HG03457 (cell line): Measurements from ENCODE around the gene CHD9.

Source experiments
- ATAC-seq: cut with Tn5 transposase; IDR thresholded peaks from one replicate; pipeline ENCODE4 v1.9.1; 2021; ENCODE audit warnings: moderate number of reproducible peaks; ENCODE audit not compliant: unreplicated experiment

The CHD9 gene

GRCh38 chr16:53090591-53091411 lies 36.0 kb downstream of the CHD9 start:
- ATAC-seq, result no peak

DNA sequence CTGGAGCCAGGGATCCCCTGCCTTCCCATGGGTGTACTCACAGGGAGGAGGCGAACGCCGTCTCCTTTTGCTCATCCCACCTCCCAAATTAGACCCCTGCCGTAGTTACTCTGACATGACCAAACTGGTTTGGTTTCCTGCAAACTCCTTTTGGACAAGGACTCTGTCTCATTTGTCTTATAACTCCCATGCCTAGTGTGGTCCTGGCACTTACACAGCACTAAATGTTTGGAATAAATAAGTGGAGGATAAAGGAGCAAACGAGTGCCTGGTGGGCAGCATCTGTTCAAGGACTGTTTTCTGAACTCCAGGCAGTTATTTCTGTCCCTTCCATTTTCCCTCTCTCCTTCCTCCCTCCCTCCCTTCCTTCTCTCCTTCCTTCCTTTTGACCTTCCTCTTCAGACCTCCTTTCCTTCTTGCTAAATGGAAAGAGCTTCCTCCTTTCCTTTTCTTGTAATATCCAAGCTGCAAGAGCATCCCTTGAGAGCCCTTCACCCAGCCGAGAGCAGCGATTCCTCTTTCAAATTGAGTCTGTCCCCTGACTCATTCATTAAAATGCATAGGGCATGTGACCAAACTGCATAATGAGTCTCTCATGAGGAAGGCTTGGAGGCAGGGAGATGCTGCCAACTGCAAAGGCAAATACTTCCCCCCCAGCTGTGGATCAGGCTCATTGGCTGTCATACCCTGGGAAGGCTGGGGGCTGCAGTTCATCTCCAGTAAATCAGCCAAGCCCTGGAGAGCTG lies 36.8 kb downstream of the CHD9 start:
- peak; percentile 45 for ATAC-seq

DNA sequence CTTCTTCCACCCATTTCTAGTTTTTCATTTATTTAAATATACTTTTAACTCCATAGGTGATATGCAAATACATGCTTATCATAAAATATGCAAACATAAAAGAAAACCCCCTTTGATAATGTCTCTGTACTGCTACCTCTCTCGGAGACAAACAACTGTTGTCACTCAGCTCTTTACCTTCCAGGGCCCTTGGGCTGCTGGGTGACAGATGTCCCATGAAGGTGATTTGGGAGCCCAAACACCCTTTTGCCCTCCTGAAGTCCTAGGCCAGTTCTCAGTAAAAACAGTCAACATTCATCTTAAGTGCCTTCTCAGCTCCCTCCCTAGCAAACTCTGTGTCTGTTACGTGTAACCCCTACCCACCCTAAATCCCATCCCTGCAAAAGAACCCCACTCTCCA lies 37.5 kb downstream of the CHD9 start:
- ATAC-seq, result no peak

GRCh38 chr16:53093162-53093744 lies 38.5 kb downstream of the CHD9 start:
- ATAC-seq, result no peak

DNA sequence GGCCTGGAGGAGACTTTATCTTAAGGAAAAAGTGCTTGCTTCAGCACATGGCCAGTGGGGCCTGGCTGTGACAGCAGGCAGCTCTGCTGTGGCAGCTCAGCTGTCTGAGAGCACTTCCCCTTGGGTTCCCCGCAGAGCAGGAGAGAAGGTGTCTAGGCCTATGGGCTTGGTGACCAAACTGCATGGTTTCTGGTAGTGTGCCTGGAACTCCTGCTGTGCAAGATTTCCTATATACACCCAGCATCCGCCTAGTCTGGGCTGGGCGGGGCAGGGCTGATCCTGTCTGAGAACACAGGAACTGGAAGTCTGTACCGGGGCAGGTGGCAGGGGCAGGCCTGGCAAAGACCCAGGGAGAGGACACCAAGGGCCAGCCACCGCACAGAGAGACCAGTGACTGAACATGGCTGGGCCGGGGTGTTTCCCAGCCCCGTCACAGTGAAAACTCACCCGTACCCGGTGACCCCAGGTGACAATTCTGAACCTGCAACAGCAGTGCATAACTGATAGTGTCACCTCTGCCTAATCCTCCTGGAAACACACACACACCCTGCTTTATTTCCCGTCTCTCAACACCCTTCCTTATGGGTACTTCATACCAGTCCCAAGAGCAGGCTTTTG lies 39.3 kb downstream of the CHD9 start:
- ATAC-seq, result no peak

- ATAC-seq, result no peak
Observed at GRCh38 chr16:53097190-53097589, 42.4 kb downstream of the CHD9 start.

DNA sequence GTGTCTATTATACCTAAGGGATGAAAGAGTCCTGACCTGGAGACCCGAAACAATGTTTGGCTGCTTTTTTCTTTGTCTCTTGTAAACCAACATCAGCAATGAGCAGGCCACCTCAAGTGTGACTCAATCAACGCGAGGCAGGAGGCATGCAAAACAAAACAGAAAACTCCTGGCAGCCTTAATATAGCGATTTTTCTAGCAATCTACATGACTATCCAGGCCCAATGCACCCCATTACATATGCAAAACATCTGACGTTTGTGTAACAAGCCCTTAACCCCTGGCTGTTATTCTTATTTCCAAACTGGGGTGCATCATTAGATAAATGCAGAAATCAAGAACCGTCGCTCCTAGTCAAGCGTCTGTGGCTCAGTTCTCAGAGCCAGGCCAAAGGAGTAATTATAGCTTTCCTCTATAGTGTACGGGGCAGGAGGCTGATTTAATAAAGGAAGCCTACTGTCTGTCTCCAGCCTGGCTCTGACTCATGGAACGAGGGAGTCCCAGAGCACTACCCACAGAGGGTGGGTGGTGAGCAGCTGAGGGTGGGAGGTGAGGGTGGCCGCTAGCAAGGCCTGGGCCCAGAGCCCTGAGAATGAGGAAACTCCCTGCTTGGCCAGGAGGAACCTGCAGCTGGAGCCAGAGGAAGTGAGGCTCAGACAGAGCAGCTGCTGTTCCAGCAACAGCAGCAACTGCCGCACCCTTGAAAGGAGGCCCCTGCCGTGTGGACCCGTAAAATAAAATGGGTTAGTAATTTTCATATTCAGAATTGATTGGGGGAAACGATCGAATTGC lies 43.9 kb downstream of the CHD9 start:
- ATAC-seq, result peak; percentile 66

GRCh38 chr16:53099318-53100130 lies 44.7 kb downstream of the CHD9 start:
- peak; percentile 42 for ATAC-seq

GRCh38 chr16:53100131-53100748 lies 45.4 kb downstream of the CHD9 start:
- no peak for ATAC-seq

DNA sequence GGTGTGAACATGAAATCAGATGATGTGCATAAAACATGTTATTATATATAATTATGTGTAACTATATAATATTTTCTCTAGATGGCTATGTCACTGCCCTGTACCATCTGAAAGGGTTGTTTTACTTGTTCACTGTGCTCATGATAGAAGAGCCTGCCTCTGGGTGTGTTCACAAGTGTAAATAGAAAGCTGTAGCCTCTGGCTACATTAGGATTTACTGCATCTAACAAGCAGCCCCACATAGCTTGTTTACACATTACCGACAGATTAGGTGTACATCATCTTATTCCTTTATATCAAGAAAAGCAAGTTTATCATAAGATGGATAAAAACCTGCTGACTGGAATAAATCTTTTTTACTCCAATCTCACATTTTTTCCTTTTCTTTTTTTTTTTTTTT lies 46.1 kb downstream of the CHD9 start:
- no peak for ATAC-seq

DNA sequence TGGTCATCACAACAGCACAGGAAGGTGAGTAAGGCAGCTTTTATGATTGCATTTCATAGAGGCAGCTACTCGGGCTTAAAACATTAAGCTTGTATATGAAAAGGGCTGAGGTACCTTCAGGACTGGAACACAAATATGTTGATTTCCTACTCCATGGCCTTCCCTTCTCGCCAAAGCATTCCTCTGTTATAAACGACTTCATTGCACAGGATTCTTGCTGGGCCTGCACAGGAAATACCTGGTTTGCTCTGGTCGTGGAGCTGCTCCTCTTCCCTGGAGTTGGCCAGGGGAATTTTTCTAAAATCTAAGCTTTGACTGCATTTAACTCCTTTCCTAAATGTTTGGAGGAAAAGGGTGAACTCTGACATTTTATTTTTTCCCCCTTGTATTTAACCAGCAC lies 49.0 kb downstream of the CHD9 start:
- no peak for ATAC-seq

DNA sequence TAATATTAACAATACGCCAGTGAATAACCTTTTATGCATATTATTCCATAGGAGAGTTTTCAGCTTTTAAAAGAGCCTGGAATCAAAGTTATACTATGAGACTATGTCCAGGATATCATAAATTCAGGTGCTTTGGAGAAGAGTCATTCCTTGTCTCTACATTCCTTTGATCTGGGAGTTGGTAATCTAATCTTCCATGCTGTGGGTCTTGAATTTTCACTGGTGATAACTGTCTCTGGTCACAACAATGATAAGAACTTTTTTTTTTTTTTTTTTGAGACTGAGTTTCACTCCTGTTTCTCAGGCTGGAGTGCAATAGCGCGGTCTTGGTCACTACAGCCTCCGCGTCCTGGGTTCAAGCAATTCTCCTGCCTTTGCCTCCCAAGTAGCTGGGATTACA lies 50.8 kb downstream of the CHD9 start:
- ATAC-seq, result no peak

GRCh38 chr16:53111078-53111791 lies 56.4 kb downstream of the CHD9 start:
- ATAC-seq, result no peak

- no peak for ATAC-seq
Observed at GRCh38 chr16:53112015-53112414, 57.2 kb downstream of the CHD9 start.

DNA sequence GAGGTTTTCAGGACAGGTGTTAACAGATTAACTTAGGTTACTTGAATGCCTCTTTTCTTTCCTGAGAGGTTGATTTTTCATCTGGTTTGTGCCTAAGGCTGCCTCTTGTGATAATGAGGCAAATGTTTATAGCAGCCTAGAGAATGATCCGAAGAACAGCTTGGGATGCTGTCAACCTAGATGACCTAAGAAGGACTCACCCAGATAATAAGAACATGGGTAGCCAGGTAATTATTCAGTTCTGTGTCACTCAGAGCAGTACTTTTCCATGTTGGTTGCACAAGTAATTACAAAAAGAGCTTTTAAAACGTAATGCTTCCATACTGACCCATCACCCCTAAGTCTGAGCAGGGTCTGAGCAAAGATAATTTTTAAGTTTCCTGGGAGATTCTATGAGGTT lies 60.3 kb downstream of the CHD9 start:
- no peak for ATAC-seq

DNA sequence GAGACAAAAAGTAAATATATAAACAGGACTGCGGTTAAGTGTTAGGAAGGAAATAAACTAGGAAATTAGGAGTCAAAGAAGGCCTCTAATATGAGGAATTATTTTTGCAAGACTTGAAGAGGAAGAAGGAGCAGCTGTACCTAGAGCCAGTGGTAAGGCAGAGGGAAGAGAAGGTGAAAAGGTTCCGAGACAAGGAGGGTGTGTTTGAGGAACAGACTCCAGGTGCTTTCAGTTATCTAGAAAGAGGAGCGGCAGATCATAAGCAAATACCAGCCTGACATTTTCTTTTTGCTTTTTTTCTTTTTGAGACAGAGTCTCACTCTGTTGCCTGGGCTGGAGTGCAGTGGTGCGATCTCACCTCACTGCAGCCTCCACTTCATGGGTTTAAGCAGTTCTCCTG lies 61.0 kb downstream of the CHD9 start:
- no peak for ATAC-seq

DNA sequence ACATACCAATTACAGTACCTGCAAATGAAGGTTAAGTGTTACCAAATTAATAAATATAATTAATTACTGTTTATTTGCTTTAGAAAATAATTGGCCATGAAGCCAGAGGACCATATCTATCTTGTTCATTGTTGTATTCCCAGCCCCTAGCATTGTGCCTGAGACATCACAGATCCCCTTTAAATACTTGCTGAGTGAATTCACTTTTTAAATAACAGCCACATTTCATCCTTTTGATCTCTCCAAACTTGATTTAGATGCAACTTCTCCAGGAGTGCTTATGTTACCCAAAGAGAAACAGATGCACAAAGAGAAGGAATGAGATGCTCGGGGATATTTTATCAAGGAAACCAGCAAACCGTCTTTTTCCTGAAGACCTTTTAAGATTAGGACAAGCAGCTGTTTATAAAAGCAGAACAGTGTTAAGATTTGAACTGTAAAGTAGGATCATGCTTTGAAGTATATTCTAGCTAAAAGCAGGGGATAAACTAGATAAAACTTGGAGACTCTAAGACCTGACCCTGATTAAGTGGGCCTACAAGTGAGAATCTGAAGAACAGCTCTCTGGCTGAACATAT lies 66.3 kb downstream of the CHD9 start:
- no peak for ATAC-seq

GRCh38 chr16:53121661-53122060 lies 66.9 kb downstream of the CHD9 start:
- no peak for ATAC-seq
